HepG2 (cell line): ENCODE data around the gene SPTBN4. TPM values are rescaled to one million over a fixed set of nuclear protein-coding genes. Genes with fewer than 3 reads are reported as not detected.

Experiments used
- ARID2 ChIP-seq: sonication (generic); formaldehyde crosslinking; IDR thresholded peaks from 2 replicates; pipeline ENCODE4 v1.8.1; 2022; ENCODE audit warnings: mild to moderate bottlenecking, missing genetic modification reagents, borderline replicate concordance
- CHCHD3 ChIP-seq: sonication (generic); formaldehyde crosslinking; IDR thresholded peaks from 2 replicates; pipeline ENCODE4 v1.8.0; 2022; ENCODE audit warnings: mild to moderate bottlenecking, missing genetic modification reagents, moderate library complexity
- FOSL1 ChIP-seq: sonication (generic); formaldehyde crosslinking; IDR thresholded peaks from 2 replicates; pipeline ENCODE4 v1.9.0; 2021; ENCODE audit warnings: missing genetic modification reagents, borderline replicate concordance
- FOSL2 ChIP-seq: sonication (generic); formaldehyde crosslinking; IDR thresholded peaks from 2 replicates; pipeline ENCODE4 v1.4.0; 2020; ENCODE audit warnings: missing genetic modification reagents
- FOXK1 ChIP-seq: sonication (generic); formaldehyde crosslinking; IDR thresholded peaks from 2 replicates; pipeline ENCODE4 v1.4.0; 2020; ENCODE audit warnings: low read depth, missing genetic modification reagents, borderline replicate concordance
- HES4 ChIP-seq: sonication (generic); formaldehyde crosslinking; IDR thresholded peaks from 2 replicates; pipeline ENCODE4 v1.9.0; 2021; ENCODE audit warnings: mild to moderate bottlenecking, missing genetic modification reagents, borderline replicate concordance
- HNF1B ChIP-seq: sonication (generic); formaldehyde crosslinking; IDR thresholded peaks from 2 replicates; pipeline ENCODE4 v1.5.1; 2020; ENCODE audit warnings: mild to moderate bottlenecking, moderate library complexity, missing genetic modification reagents
- HOXA3 ChIP-seq: sonication (generic); formaldehyde crosslinking; IDR thresholded peaks from 2 replicates; pipeline ENCODE4 v1.5.0; 2020; ENCODE audit warnings: missing genetic modification reagents
- JUN ChIP-seq: sonication (generic); formaldehyde crosslinking; IDR thresholded peaks from 2 replicates; pipeline ENCODE4 v1.4.0; 2020; ENCODE audit warnings: mild to moderate bottlenecking, missing genetic modification reagents
- KDM2A ChIP-seq: sonication (generic); formaldehyde crosslinking; IDR thresholded peaks from 2 replicates; pipeline ENCODE4 v1.4.0; 2020; ENCODE audit warnings: low read depth, missing genetic modification reagents, borderline replicate concordance
- MIER3 ChIP-seq: IDR thresholded peaks from 2 replicates; pipeline ENCODE4 v1.6.1; 2016; ENCODE audit warnings: missing compliant biosample characterization, borderline replicate concordance
- PLSCR1 ChIP-seq: sonication (generic); formaldehyde crosslinking; IDR thresholded peaks from 2 replicates; pipeline ENCODE4 v1.5.0; 2020; ENCODE audit warnings: missing genetic modification reagents, mild to moderate bottlenecking, borderline replicate concordance
- SAP130 ChIP-seq: IDR thresholded peaks from 2 replicates; pipeline ENCODE4 v1.6.1; 2016; ENCODE audit warnings: low read depth
- SIN3A ChIP-seq: IDR thresholded peaks from 2 replicates; pipeline ENCODE4 v1.6.1; 2011; ENCODE audit warnings: low read depth, mild to moderate bottlenecking, control low read depth, low read length, borderline replicate concordance
- SIN3B ChIP-seq: fragments of 150-350 bp; IDR thresholded peaks from 2 replicates; pipeline ENCODE4 v1.6.1; 2014; ENCODE audit warnings: low read length
- SP140L ChIP-seq: sonication (generic); formaldehyde crosslinking; IDR thresholded peaks from 2 replicates; pipeline ENCODE4 v1.4.0; 2020; ENCODE audit warnings: missing genetic modification reagents, borderline replicate concordance
- SP2 ChIP-seq: sonication (generic); formaldehyde crosslinking; IDR thresholded peaks from 2 replicates; pipeline ENCODE4 v1.5.1; 2020; ENCODE audit warnings: mild to moderate bottlenecking, missing genetic modification reagents
- TEF ChIP-seq: sonication (generic); formaldehyde crosslinking; IDR thresholded peaks from 2 replicates; pipeline ENCODE4 v1.5.0; 2020; ENCODE audit warnings: missing genetic modification reagents
- YY1 ChIP-seq: IDR thresholded peaks from 2 replicates; pipeline ENCODE4 v1.6.1; 2011; ENCODE audit warnings: low read length, low read depth, moderate library complexity, mild to moderate bottlenecking; ENCODE audit not compliant: insufficient read depth, insufficient replicate concordance
- ZFX ChIP-seq: sonication (generic); formaldehyde crosslinking; IDR thresholded peaks from 2 replicates; pipeline ENCODE4 v1.4.0; 2020; ENCODE audit warnings: mild to moderate bottlenecking, low read depth, missing genetic modification reagents, moderate library complexity
- ZNF234 ChIP-seq: sonication (generic); formaldehyde crosslinking; conservative IDR thresholded peaks from 2 replicates; pipeline ENCODE4 v1.5.1; 2020; ENCODE audit warnings: mild to moderate bottlenecking, missing genetic modification reagents
- ZNF329 ChIP-seq: sonication (generic); formaldehyde crosslinking; IDR thresholded peaks from 2 replicates; pipeline ENCODE4 v1.9.0; 2021; ENCODE audit warnings: low read depth, mild to moderate bottlenecking, missing genetic modification reagents
- ZNF335 ChIP-seq: sonication (generic); formaldehyde crosslinking; IDR thresholded peaks from 2 replicates; pipeline ENCODE4 v1.4.0; 2020; ENCODE audit warnings: missing genetic modification reagents
- ZNF414 ChIP-seq: sonication (generic); formaldehyde crosslinking; IDR thresholded peaks from 2 replicates; pipeline ENCODE4 v1.5.0; 2020; ENCODE audit warnings: missing genetic modification reagents
- ZNF557 ChIP-seq: sonication (generic); formaldehyde crosslinking; IDR thresholded peaks from 2 replicates; pipeline ENCODE4 v1.4.0; 2020; ENCODE audit warnings: missing genetic modification reagents
- ZNF788 ChIP-seq: sonication (generic); formaldehyde crosslinking; IDR thresholded peaks from 2 replicates; pipeline ENCODE4 v1.5.0; 2020; ENCODE audit warnings: mild to moderate bottlenecking, missing genetic modification reagents, borderline replicate concordance
- polyA plus RNA-seq, 8 experiments: library from polyadenylated mRNA; depleted of rRNA in 3 of 8; stranded (reverse) in 7 of 8; unstranded in 1 of 8; fragments of >200 nt; fragmentation: Illumina TruSeq in 4 of 8; extraction: Trizol in 4 of 8; gene quantifications; 2 replicates each; pipeline versions ENCODE4 v1.2.1 to v1.2.3, GENCODE V29; 2011 to 2016; ENCODE audit warnings: low read depth in 4 of 8, missing spikeins in 1 of 8, mixed read lengths in 1 of 8; ENCODE audit not compliant: insufficient read depth in 1 of 8
- total RNA-seq, 5 experiments: library from RNA; depleted of rRNA; stranded (reverse); fragments of >200 nt; fragmentation: Illumina TruSeq; extraction: Trizol; gene quantifications; 2 replicates each; pipeline ENCODE4 v1.2.3, GENCODE V29; 2016; ENCODE audit warnings: low read depth in 1 of 5

The SPTBN4 gene
- total and polyA plus RNA-seq, 2 of the 13 experiments (the other 11 are each of a cell fraction or from before 2014, with no cell fraction given): 0.11 TPM

GRCh38 chr19:40425450-40426287 is 41.1 kb upstream of the SPTBN4 start, which contains the start of gene SERTAD1 (continued):
- TF ChIP-seq TEF (CRISPR knock-in tag): no peak
- TF ChIP-seq ZNF335 (CRISPR knock-in tag): no peak
- peak; percentile 7; the same call in 1 of the 2 replicates for TF ChIP-seq ZNF788
- TF ChIP-seq YY1: peak; percentile 25
- TF ChIP-seq HES4 (CRISPR knock-in tag): peak; percentile 85
- TF ChIP-seq FOSL1 (CRISPR knock-in tag): no peak; the same call in 1 of the 2 replicates
- no peak for TF ChIP-seq CHCHD3 (CRISPR knock-in tag)
- TF ChIP-seq SIN3A: peak; percentile 35; the same call in 1 of the 2 replicates
- TF ChIP-seq PLSCR1 (CRISPR knock-in tag): no peak
- no peak for TF ChIP-seq SIN3B
- TF ChIP-seq HOXA3 (CRISPR knock-in tag): peak; percentile 6
- TF ChIP-seq HNF1B: peak; percentile 79; the same call in 1 of the 2 replicates
- TF ChIP-seq FOXK1 (CRISPR knock-in tag): peak; percentile 34; the same call in 1 of the 2 replicates
- TF ChIP-seq ZNF414 (CRISPR knock-in tag): 0 out of 2 replicates have a peak, but pooled peaks have one; percentile 48
- TF ChIP-seq JUN (CRISPR knock-in tag): 0 out of 2 replicates have a peak, but pooled peaks have one; percentile 53
- TF ChIP-seq KDM2A: peak; percentile 45; the same call in 1 of the 2 replicates
- peak; percentile 54; the same call in 1 of the 2 replicates for TF ChIP-seq ZFX (CRISPR knock-in tag)
- no peak for TF ChIP-seq SP140L (CRISPR knock-in tag)
- TF ChIP-seq ARID2 (CRISPR knock-in tag): no peak
- no peak for TF ChIP-seq ZNF557 (CRISPR knock-in tag)
- TF ChIP-seq SP2 (CRISPR knock-in tag): peak; percentile 77
- peak; percentile 69 for TF ChIP-seq FOSL2 (CRISPR knock-in tag)
- TF ChIP-seq ZNF234 (CRISPR knock-in tag): 0 out of 2 replicates have a peak, but pooled peaks have one; percentile 38
- TF ChIP-seq SAP130: peak; percentile 44
- TF ChIP-seq MIER3 (CRISPR knock-in tag): 0 out of 2 replicates have a peak, but pooled peaks have one; percentile 18
- 0 out of 2 replicates have a peak, but pooled peaks have one; percentile 47 for TF ChIP-seq ZNF329 (CRISPR knock-in tag)
